NCI-H146 (cell line): ENCODE data around the gene CDK5RAP3.
"Not testable (repeated sequence)": the region's sequence is repeated elsewhere in the genome, so short reads cannot be mapped to it uniquely, and the experiment has no call there.

Source experiments
- DNase-seq: peaks from one replicate; lab custom pipeline; 2025; lab: John Stamatoyannopoulos, UW

Gene CDK5RAP3, protein sequence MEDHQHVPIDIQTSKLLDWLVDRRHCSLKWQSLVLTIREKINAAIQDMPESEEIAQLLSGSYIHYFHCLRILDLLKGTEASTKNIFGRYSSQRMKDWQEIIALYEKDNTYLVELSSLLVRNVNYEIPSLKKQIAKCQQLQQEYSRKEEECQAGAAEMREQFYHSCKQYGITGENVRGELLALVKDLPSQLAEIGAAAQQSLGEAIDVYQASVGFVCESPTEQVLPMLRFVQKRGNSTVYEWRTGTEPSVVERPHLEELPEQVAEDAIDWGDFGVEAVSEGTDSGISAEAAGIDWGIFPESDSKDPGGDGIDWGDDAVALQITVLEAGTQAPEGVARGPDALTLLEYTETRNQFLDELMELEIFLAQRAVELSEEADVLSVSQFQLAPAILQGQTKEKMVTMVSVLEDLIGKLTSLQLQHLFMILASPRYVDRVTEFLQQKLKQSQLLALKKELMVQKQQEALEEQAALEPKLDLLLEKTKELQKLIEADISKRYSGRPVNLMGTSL

DNA sequence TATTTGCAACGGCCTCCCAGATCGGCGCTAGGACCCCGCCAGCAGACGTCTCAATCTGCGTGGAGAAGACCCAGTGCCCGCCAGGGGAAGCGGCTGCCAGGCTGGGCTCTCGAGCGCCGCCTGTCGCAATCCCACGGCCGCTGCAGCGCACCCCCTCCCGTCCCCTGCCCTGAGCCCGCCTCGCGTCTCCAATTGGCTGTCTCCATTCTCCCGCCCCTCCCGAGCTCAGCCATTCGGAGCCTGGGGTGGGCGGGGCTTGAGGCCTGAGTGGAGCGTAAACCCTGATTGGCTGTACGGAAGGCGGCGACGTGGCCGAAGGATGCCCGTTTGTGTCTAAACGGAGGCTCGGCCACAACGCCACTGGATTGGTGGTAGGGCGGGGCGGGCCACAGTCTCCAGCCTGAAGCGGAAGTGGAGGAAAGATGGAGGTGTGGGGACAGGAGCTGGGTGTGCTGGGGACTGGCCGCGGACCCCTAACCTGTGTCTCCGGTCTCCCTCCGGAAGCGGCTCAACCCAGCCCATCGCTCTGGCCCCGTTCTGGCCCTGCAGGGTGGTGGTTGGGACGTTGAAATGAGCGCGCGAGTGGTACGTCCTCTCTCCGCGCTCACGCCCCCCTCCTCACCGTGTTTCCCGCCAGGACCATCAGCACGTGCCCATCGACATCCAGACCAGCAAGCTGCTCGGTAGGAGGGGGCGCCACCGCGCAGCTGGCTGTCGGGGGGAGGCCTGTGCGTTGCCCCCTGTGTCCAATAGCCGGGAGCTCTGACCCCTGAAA, at the start of gene CDK5RAP3:
Gene CDK5RAP3, plus strand, starts transcription at position 389 of the 775 bp plus-strand sequence. Its CDS starts 34 bp downstream, at position 423.
- peak; percentile 99 for DNase-seq

DNA sequence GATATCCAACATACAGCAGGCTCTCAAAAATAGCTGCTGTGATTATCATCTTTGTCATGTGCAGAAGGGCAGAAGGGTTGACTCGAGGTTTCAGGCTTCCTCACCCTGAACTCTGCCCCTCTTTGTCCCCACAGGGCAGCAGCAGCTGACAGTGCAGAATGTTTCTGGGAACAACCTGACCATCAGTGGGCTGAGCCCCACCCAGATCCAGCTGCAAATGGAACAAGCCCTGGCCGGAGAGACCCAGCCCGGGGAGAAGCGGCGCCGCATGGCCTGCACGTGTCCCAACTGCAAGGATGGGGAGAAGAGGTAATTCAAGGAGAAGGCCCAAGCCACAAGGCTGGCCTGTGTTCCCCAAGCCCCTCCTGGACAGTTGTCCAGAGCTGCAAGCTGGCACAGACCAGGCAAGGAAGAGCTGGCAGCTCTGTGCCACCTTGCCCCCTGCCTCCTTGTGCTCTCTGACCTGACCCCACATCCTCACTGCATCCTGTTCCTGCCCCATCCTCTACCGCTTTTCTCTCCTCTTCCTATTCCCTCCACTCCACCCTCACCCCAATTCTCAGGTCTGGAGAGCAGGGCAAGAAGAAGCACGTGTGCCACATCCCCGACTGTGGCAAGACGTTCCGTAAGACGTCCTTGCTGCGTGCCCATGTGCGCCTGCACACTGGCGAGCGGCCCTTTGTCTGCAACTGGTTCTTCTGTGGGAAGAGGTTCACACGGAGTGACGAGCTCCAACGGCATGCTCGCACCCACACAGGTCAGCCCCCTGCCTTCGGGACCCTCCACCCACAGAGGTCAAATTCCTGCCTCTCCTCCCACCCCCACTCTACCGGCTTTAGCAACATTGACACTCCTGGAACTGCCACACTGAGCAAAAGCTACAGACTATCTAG, 45.9 kb upstream of the CDK5RAP3 start:
- no peak for DNase-seq

DNA sequence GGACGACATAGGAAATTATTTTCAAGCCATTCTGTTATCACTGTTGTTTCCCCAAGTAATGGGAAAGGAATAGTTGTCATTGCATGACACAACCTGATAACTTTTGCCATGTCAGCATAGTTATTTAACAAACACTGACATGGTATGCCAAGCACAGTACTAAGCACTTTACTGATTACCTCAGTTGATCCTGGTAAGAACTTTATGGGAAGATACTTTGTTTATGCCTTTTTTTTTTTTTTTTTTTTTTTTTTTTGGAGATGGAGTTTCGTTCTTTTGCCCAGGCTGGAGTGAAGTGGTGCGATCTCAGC, 45.3 kb upstream of the CDK5RAP3 start:
- no peak for DNase-seq

DNA sequence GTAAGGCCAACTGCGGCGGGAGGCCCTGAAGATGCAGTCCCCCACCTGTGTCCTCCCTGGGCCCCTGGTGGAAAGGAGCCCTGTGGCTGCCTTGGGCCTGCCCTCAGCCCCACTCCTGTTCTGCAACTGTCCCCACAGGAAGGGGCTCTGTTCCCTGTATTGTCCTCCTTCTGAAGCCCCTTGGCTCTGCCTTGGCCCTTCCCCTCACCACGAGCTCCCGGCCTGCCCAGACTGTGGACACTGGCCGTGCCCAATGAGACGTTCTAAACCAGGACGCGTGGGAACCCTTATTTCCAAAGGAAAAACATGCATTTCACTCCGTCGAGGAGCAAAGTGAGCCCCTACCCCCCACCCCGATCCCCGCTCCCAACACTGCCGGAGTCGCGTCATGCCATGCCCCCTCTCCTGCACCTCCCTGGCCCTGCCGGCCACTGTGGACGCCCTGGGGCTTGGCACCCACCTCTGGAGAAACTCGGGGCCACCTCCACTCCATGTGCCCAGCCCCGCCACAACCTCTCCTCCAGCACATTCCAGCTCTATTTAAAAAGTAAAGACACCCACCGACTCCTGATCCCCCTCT, 43.0 kb upstream of the CDK5RAP3 start:
- DNase-seq: no peak

DNA sequence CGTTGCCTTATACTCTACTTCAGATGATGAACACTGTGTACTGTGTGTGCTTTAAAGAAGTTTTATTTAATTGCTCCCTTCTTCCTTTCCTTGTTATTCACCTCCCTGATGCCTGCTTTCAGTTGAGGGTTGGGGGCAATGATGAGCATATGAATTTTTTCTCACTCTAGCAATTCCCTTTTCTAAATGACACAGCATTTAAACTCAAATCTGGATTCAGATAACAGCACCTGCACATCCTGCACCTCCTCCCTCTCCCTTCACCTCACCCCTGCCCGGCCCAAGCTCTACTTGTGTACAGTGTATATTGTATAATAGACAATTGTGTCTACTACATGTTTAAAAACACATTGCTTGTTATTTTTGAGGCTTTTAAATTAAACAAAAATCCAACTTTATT, 42.5 kb upstream of the CDK5RAP3 start:
- DNase-seq: no peak

DNA sequence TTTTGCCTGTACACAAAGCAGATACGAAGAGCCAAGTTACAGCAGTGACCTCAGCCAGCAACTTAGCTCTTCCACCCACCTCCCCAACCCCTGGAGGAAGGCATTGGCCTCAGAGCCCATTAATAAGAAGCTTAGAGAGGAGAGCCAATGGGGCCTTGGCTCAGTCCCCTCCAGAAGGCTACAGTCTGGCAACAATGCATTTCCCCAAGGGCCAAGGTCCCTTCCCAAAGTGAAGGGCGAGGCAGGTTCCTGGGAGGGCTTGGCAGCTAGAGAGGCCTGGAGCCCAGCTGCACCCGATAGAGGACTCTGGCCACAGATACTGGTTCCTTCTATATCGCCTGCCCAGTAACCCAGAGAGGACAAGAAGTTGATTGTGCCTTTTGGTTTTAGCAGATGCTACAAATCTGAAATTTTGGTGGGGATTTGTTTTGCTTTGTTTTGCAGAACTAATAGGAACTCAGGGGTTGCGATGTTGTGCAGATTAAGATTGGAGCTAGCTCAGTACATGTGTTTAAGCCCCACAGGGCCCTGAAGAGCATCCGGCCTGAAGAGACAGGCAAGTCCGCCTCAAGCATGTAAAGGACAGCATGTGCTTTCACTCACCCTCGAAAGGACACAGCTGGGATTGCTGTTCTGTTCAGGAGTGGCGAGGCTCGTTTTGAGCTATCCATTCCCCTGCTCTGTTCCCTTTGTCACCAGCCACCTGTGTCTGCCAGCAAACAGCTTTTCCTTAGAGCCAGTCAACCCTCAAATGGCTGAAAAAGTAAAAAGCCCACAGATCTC, 41.5 kb upstream of the CDK5RAP3 start:
- DNase-seq: no peak

DNA sequence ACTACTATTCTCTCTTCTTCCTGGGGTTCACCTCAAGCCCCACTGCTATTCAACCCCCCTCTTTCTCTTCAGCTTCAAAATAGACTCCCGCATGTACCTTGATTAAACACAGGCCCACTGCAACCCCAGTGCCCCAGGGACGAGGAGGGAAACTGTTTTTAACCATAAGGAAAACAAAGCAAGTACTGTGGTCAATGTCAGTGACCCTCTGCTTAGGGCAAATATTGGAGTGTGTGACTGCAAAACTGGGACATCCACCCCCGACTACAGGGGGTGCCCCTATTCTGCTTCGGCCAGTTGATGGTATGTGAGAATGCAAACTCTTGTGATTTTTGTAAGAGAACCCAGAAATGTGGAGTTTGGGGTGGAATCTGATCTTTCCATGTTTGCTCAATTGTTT, 39.1 kb upstream of the CDK5RAP3 start:
- DNase-seq: no peak

DNA sequence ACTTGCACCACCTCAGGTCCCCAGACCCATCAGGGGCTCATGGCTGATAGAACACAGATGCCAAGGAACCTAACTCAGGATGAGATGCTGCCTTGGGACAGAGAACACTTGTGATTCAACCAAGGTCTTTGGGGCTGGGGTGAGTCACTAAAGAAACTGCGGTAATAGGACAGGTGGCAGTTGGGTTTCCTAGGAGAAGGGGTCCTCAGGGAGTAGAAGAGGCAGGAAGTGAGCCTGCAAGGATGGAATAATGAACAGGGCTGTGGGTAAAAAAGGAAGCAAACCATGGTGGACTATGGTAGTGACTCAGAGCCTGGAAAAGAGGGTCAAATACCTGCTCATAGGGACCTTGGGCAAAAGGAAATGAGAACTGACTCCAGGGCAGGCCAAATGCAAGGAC, 36.1 kb upstream of the CDK5RAP3 start:
- DNase-seq: no peak

DNA sequence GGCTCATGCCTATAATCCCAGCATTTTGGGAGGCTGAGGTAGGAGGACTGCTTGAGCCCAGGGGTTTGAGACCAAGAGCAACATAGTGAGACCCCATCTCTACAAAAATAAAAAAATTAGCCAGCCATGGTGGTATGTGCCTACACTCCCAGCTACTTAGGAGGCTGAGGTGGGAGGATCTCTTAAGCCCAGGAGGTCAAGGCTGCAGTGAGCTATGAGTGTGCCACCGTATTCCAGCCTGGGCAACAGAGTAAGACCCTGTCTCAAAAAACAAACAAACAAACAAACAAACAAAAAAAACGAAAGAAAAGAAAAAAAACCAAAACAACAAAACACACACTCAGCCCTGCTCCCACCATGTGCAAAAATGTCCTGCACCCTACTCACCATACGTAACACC, 35.4 kb upstream of the CDK5RAP3 start:
- not testable (repeated sequence) for DNase-seq

DNA sequence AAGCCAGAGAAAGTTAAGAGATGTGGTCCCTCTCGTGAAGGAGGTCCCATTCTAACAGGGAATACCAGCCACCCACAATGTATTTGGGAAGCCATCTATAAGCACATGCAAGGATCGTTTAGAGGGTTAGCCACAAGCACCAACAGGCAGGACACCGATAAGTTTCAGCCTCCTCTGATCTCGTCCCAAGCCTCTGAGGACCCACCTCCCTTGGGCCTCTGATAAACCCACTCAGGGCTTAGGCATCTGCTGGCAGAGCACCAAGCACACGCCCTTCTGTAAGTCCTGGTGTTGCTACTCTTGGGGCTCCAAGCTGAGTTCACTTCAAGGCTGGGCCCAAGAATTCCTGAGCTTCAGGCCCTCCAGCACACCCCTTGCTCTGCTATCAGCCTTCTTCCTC, 35.0 kb upstream of the CDK5RAP3 start:
- no peak for DNase-seq

DNA sequence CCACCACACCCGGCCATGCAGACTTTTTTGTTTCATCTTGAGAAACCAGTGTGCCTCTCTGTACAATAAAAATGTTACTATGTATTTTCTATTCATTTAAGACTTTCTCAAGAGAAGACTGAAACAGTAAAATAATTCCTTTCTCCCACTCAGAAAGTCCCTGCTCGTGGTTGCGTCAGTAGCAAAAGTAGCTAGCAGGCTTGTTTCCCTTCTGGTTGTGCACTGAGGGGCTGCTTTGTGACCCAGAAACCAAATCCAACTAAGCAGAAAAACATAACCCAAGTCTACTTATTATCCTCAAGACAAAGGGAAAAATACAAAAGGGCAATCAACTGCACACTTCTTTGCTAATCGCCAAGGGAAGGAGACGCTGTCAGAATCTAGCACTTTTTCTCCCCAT, 33.0 kb upstream of the CDK5RAP3 start:
- DNase-seq: no peak

DNA sequence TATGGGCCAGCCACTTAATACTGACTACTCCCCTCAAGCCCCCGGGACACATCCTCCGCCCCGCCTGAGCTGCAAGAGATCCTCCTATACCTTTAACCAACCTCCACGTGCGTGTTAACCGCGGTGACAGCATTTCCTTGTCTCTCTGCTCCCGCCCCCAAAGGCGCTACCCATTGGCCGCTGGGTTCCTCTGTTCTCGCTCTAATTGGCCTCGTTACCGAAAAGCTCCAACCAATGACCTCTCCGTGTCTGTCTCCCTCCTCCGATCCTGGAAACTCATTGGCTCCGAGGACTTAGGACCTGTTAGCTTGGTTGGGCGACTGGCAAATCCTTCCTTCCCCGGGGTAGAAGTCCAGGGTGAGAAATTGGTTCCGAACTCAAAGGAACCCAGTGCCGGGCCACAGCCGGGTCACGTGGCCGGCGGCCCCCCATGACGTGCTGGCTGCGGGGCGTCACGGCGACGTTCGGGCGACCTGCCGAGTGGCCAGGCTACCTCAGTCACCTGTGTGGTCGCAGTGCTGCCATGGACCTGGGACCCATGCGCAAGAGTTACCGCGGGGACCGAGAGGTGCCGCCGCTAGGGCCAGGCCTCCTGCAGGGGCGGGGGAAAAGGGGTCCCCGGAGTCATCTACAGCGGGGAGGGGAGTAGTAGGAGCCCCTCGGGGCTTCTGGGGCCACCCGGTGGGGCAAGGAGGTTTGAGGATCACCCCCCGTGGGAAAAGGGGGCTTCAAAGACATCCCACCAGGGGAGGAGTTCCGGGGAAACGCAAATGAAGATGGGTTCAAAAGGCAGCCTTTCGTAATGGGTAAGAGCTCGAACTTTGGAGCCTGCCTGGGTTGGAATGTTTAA, 29.4 kb upstream of the CDK5RAP3 start, which contains the start of gene PNPO:
Gene PNPO, plus strand, starts transcription at position 326 of the 850 bp plus-strand sequence. Its CDS starts 105 bp downstream, at position 431.
- peak; percentile 97 for DNase-seq

DNA sequence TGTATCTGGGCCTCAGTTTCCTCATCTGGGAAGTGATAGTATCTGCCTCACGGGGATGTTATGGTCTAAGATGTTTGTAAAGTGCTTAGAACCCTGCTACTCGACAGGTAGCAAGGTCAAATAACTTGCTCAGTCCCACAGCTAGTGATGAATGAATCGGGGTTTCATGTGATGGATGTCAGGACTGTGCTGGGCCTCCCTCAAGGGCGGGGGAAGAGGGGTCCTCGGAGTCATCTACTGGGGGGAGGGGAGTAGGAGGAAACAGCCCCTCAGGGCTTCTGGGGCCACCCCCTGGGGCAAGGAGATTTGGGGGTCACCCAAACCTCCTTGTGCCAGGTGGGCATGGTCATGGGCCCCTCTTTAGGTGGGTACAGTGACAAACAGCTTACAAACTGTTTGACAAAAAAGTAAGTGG, 28.8 kb upstream of the CDK5RAP3 start:
- DNase-seq: no peak

DNA sequence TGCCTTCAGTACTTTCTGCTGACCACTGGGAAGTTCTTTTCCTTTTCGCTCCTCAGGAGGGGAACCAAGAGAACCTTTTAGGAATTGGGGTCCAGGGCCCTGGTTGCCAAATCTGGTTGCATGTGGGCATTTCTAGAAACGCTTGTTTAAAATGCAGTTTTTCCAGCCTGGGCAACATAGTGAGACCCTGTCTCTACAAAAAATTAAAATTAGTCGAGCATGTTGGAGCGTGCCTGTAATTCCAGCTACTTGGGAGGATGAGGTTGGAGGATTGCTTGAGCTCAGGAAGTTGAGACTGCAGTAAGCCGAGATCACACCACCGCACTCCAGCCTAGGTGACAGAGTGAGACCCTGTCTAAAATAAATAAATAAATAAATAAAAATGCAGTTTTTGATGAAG, 28.3 kb upstream of the CDK5RAP3 start:
- no peak for DNase-seq

DNA sequence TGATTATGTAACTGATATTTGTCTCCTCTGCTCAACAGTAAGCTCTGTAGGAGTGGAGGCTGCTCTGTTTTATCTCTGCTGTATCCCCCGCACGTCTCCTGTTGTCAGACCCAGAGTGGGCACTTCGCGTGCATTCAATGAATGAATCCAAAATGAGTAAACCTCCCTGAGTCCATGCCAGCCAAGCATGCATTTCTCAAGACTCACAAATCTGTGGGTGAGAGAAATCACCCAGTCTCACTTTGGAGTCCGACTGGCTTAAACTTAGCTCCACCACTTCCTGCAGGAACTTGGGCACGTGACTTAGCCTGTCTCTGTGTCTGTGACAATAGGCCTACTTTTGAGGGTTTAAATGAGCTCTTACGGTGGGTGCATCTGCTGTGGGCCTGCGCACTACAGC, 25.8 kb upstream of the CDK5RAP3 start:
- DNase-seq: no peak

DNA sequence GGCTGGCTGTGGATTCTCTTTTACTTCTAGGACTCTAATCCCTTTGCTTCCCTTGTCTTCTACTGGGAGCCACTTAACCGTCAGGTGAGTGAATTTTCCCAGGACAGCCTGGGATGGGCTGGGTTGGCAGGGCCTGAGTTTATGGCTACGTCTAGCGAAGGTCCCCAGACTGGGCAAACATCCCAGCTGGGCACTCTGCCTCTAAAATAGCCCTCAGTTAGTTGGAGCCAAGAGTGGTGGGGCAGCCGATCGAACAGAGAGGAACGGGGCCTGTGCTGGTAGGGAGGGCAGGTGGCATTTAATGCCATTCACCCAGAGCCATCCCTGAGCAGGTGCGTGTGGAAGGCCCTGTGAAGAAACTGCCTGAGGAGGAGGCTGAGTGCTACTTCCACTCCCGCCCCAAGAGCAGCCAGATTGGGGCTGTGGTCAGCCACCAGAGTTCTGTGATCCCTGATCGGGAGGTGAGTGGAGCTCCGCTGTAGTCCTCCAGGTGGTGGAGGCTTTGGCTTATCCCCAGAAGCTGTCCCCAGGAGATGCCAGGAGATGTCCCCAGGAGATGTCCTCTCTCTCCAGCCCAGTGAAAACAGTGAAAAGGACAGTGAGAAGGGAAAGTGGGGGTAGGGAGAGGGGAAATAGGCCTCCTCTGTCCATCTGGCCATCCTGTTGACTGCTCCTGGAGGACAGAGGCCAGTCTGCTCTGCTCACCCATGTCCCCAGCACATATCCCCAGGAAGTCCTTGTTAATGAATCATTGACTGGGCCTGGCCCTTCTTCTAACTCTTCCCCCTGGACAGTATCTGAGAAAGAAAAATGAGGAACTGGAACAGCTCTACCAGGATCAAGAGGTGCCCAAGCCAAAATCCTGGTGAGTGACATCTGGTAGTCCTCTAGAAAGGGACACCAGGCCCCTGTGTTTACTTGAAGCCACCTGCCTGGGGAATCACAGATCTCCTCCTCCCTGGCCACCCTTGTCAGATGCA, 25.1 kb upstream of the CDK5RAP3 start:
- DNase-seq: no peak

DNA sequence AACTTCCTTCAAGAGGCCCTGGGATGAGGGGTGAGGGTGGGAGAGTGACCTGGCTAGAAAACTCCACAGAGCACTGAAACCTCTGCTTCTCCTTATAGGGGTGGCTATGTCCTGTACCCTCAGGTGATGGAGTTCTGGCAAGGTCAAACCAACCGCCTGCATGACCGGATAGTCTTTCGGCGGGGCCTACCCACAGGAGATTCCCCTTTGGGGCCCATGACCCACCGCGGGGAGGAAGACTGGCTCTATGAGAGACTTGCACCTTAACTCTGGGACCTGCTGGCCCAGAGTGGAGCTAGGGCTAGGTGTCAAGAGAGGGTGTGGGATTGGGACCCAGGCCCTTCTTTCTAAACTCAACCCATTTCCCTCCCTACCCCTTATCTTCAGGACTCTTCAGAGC, 24.4 kb upstream of the CDK5RAP3 start:
- no peak for DNase-seq

DNA sequence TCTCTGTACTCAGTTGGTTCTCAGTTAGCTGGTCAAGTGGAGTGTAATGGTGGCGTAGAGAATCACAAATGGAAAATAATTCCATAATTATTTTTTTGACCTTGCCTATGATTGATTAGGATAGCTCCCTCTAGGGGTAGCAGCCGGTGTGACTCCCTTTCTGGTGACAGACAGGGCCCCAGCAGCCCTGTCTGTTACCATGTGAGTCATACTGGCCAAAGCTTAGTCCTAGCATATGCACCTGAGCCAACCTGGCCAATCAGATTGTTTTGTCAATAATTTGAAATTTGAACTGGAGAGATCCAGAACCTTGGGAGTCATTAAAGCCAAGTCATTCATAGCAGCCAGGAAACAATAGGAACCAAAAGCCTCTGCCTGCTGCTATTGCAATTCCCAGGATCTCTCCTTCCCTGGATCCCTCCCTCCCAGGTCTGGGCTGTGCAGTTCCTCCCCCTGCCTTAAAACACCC, 23.9 kb upstream of the CDK5RAP3 start:
- peak; percentile 90 for DNase-seq
